Cardiac fibroblast (primary cell): ENCODE results near the gene AGRN.
"Not testable (repeated sequence)": the region's sequence is repeated elsewhere in the genome, so short reads cannot be mapped to it uniquely, and the experiment has no call there.

Source experiments
- DNase-seq, 2 donors: peaks; one replicate each; pipeline versions ENCODE4 v3.0.0 to v3.0.0-alpha.2; 2010; ENCODE audit warnings: low read depth in 2 of 2
- H3K4me3 ChIP-seq, 2 donors: replicated peaks in 1 of 2; 1 replicate in 1 of 2; 2 replicates in 1 of 2; pipeline ENCODE4 v1.5.1; 2011; ENCODE audit warnings: low read depth in 2 of 2, low read length in 2 of 2, mild to moderate bottlenecking in 2 of 2, moderate library complexity in 1 of 2
- TF ChIP-seq, protein P1 (sequence below): IDR thresholded peaks from one replicate; pipeline ENCODE4 v1.5.1; 2011; ENCODE audit warnings: low read depth, mild to moderate bottlenecking, low read length, inconsistent platforms

Gene AGRN

DNA sequence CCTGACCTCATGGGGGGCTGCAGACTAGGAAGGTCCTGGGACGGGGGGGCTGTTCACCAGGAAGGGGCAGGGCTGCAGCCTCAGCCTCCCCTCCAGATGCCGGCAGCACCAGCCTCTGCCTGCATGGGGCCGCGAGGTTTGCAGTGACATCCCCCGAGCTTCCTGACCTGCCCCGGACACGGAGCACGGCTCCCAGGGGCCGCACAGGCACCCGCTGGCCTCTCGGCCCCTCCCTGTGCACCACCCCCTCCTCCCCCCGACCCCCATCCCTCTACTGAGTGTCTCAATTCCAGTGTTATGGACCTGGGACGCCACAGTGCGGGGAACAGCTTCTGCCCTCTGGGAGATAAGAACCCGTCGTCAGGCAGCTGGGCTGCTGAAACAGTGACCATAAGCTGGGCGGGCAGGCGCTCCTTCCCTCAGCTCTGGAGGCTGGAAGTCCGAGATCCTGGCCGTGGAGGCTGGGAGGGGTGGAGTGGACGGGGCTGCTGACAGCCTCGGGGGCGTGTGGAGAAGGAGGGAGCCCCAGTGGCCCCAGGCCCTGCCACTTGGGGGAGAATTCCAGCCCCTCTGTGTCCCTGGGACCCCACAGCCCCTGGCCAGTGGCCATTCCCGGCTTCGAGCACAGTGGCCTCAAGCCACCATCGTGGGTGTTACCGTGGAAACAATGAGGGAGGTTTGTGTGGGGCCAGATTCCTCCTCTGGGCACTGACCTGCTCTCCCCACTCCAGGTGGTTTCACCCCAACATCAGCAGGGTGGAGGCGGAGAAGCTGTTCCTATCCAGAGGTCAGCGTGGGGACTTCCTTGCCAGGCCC is 42.6 kb downstream of the AGRN start:
- peak in 1 of 2 donors; percentile 32 for DNase-seq
- TF ChIP-seq, protein P1, sequence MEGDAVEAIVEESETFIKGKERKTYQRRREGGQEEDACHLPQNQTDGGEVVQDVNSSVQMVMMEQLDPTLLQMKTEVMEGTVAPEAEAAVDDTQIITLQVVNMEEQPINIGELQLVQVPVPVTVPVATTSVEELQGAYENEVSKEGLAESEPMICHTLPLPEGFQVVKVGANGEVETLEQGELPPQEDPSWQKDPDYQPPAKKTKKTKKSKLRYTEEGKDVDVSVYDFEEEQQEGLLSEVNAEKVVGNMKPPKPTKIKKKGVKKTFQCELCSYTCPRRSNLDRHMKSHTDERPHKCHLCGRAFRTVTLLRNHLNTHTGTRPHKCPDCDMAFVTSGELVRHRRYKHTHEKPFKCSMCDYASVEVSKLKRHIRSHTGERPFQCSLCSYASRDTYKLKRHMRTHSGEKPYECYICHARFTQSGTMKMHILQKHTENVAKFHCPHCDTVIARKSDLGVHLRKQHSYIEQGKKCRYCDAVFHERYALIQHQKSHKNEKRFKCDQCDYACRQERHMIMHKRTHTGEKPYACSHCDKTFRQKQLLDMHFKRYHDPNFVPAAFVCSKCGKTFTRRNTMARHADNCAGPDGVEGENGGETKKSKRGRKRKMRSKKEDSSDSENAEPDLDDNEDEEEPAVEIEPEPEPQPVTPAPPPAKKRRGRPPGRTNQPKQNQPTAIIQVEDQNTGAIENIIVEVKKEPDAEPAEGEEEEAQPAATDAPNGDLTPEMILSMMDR = no peak
- H3K4me3 ChIP-seq = no peak overlapping the region

DNA sequence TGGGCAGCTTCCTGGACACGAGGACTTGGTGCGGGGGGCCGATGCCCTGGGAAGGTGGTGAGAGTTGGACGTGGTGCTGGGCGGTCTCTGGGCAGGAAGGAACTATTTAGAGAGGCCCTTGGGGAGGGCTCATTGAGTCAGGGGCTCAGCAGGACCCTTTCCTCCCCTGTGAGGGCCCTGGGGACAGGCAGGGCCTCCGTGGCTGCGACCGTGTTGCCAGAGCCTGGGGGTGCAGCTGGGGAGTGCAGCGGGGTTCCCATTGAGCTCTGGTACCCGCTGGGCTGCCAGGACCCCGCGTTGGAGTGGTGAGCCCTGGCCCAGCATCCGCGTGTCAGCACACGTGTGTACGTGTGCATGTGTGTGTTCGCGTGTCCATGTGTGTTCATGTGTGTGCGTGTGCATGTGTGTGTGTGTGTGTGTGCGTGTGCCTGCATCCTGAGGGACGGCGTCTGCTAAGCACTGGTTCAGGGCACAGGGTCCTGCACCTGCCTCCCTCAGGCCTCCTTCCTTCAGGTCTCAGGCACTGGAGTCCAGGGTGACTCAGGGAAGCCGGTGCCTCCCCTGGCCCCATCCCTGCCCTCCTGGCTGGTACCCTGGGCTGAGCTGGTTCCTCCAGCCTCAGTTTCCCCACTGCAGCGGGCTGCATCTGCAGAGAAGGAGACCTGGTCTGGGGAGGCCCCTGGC is 43.5 kb downstream of the AGRN start:
- no peak overlapping the region for H3K4me3 ChIP-seq
- DNase-seq = no peak
- TF ChIP-seq, protein P1 = no peak

DNA sequence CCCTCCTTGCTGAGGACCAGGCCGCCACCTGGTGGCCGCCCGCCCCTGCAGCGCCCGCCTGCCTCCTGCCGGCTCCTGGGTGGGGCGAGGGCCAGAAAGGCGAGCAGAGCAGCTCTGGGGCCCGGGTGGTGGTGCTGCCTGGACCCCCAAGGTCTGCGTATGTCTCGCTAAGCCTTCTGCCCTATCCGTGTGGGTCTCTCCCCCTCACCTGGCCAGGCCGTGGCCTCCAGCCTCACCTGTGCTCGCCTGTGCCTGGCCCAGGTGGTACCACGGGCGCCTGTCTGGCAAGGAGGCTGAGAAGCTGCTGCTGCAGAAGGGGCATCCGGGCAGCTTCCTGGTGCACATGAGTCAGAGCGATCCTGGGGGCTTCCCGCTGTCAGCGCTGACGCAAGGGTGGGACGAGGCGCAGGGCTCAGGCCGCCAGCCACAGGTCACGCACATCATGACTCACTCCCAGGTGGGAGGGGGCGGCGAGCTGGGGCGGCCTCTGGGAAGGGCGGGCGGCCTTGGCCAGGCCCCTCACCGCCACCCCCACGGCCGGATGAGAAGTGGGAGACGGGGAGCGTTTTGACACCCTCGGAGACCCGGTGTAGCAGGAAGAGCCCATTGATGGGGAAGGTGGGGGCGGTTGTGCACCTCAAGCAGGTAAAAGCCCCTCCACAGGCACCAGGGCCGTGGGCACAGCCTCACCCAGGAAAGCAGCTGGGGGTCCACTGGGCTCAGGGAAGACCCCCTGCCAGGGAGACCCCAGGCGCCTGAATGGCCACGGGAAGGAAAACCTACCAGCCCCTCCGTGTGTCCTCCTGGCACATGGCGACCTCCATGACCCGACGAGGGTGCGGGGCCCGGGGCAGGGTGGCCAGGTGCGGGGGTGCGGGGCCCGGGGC is 44.3 kb downstream of the AGRN start:
- peak; percentile 81 to 82 for DNase-seq
- H3K4me3 ChIP-seq = no peak overlapping the region
- TF ChIP-seq, protein P1 = peak; percentile 68

DNA sequence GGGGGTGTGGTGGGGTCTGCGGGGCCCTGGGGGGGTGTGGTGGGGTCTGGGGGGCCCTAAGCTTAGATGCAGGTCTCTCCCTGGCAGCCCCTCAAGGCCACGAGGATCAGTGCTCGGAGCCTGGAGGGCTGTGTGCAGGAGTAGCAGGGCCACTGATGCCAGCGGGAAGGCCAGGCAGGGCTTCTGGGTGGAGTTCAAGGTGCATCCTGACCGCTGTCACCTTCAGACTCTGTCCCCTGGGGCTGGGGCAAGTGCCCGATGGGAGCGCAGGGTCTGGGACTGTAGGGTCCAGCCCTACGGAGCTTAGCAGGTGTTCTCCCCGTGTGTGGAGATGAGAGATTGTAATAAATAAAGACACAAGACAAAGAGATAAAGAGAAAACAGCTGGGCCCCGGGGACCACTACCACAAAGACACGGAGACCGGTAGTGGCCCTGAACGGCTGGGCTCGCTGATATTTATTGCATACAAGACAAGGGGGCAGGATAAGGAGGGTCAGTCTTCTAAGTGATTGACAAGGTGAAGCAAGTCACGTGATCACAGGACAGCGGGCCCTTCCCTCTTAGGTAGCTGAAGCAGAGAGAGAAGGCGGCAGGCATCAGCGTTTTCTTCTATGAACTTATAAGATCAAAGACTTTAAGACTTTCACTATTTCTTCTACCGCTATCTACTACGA is 45.5 kb downstream of the AGRN start:
- no peak overlapping the region for H3K4me3 ChIP-seq
- DNase-seq = no peak
- TF ChIP-seq, protein P1 = no peak

DNA sequence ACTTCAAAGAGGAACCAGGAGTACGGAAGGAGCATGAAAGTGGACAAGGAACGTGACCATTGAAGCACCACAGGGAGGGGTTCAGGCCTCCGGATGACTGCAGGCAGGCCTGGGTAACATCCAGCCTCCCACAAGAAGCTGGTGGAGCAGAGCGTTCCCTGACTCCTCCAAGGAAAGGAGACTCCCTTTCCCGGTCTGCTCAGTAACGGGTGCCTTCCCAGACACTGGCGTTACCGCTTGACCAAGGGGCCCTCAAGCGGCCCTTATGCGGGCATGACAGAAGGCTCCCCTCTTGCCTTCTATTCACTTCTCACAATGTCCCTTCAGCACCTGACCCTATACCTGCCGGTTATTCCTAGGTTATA is 46.0 kb downstream of the AGRN start:
- not testable (repeated sequence) for H3K4me3 ChIP-seq, DNase-seq

DNA sequence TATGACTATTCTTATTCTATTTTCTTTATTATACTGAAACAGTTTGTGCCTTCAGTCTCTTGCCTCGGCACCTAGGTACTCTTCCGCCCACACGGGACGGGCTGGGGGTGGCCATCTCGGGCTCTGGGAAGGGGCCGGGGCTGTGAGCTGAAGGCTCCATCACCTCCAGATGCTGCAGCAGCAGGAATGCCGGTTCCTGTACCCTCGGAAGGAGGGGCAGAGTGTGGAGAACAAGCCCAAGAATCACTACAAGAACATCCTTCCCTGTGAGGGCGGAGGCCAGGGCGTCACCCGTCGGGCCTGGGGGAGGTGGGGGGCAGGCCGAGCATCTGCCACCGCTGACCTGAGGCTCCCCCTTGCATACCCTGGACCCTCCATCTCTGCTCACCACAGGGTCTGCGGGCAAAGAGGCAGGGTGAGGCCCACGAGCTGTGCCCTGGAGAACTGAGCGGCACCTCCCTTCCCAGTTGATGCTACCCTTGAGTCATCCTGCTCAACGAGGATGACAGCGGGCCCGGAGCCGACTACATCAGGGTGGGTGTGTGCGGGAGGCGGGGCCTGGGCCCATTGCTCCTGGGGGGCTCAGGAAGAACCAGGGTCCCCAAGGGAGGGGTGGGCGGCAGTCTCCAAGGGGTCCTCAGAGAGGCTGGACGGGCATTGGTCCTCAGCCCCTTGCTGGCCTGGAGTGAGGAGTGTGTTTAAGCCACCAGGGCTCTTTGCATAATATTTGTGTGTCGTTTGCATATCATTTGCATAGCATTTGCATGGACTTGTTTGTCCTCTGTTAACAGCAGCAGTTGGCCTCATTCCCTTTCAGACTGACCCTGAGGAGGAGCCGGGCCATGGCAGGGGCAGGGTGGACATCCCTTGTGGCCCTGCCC is 46.7 kb downstream of the AGRN start:
- TF ChIP-seq, protein P1 = no peak
- peak in 1 of 2 donors; percentile 16 for DNase-seq
- no peak overlapping the region for H3K4me3 ChIP-seq
